HG03103 (cell line): ENCODE results near the gene METTL8.
"Not testable (repeated sequence)": the region's sequence is repeated elsewhere in the genome, so short reads cannot be mapped to it uniquely, and the experiment has no call there.

Source experiments
- ATAC-seq: cut with Tn5 transposase; IDR thresholded peaks from one replicate; pipeline ENCODE4 v1.9.1; 2021; ENCODE audit warnings: low read depth; ENCODE audit not compliant: unreplicated experiment

Gene METTL8

GRCh38 chr2:171402906-171403580, 30.7 kb downstream of the METTL8 start:
- no peak for ATAC-seq

GRCh38 chr2:171401947-171402346, 31.8 kb downstream of the METTL8 start:
- no peak for ATAC-seq

GRCh38 chr2:171400395-171400794, 33.4 kb downstream of the METTL8 start:
- no peak for ATAC-seq

GRCh38 chr2:171399292-171399691, 34.5 kb downstream of the METTL8 start:
- no peak for ATAC-seq

GRCh38 chr2:171394164-171394740, 39.5 kb downstream of the METTL8 start:
- no peak for ATAC-seq

- ATAC-seq: no peak
Measured at GRCh38 chr2:171393487-171393886, 40.3 kb downstream of the METTL8 start.

- ATAC-seq: no peak
Measured at GRCh38 chr2:171391532-171391931, 42.3 kb downstream of the METTL8 start.

- no peak for ATAC-seq
Measured at GRCh38 chr2:171390941-171391516, 42.8 kb downstream of the METTL8 start.

GRCh38 chr2:171389780-171390179, 44.0 kb downstream of the METTL8 start:
- ATAC-seq: no peak

- no peak for ATAC-seq
Measured at GRCh38 chr2:171389325-171389724, 44.5 kb downstream of the METTL8 start.

GRCh38 chr2:171387052-171387451, 46.7 kb downstream of the METTL8 start:
- no peak for ATAC-seq

- ATAC-seq: no peak
Measured at GRCh38 chr2:171386627-171387026, 47.2 kb downstream of the METTL8 start.

- no peak for ATAC-seq
Measured at GRCh38 chr2:171383134-171383533, 50.7 kb downstream of the METTL8 start.

- not testable (repeated sequence) for ATAC-seq
Measured at GRCh38 chr2:171382175-171382574, 51.6 kb downstream of the METTL8 start.

GRCh38 chr2:171377852-171378251, 55.9 kb downstream of the METTL8 start:
- not testable (repeated sequence) for ATAC-seq

GRCh38 chr2:171367692-171368091, 66.1 kb downstream of the METTL8 start:
- no peak for ATAC-seq

GRCh38 chr2:171365778-171366177, 68.0 kb downstream of the METTL8 start:
- no peak for ATAC-seq

- ATAC-seq: no peak
Measured at GRCh38 chr2:171365232-171365631, 68.6 kb downstream of the METTL8 start.

- no peak for ATAC-seq
Measured at GRCh38 chr2:171362396-171362795, 71.4 kb downstream of the METTL8 start.

- ATAC-seq: no peak
Measured at GRCh38 chr2:171360905-171361304, 72.9 kb downstream of the METTL8 start.

- not testable (repeated sequence) for ATAC-seq
Measured at GRCh38 chr2:171353746-171354145, 80.0 kb downstream of the METTL8 start.

- no peak for ATAC-seq
Measured at GRCh38 chr2:171348056-171348455, 85.7 kb downstream of the METTL8 start.
